ENCODE measurements around the gene TRPC4. TPM values are rescaled to one million over a fixed set of nuclear protein-coding genes. Genes with fewer than 3 reads are reported as not detected.

Gene TRPC4
- total RNA-seq, 1 experiment from 2014 or later = 0.61 TPM

GRCh38 chr13:37617173-37617572 lies 252.4 kb downstream of the TRPC4 start:
- Histone ChIP-seq H3K27me3 (replicated peaks) (no peaks in the 10 kb centered on the region), H3K27ac (peak overlapping the region; percentile 99), H3K4me3 (no peak overlapping the region), H3K4me1 (replicated peaks) (peaks cover 47% of the 10 kb centered on the region), H3K36me3 (no peaks in the 10 kb centered on the region), H3K9me3 (replicated peaks) (no peaks in the 10 kb centered on the region)
- peak; percentile 65 to 90 for DNase-seq (ENCODE audit: low read depth in 1 of 2, low spot score in 2 of 2)

GRCh38 chr13:37616131-37616530 lies 253.4 kb downstream of the TRPC4 start:
- H3K27me3 ChIP-seq (replicated peaks) = no peaks in the 10 kb centered on the region
- H3K27ac ChIP-seq = peak overlapping the region; percentile 99
- H3K4me3 ChIP-seq = no peak overlapping the region

GRCh38 chr13:37615276-37615675 lies 254.3 kb downstream of the TRPC4 start:
- peaks cover 45% of the 10 kb centered on the region for H3K4me1 ChIP-seq (replicated peaks)
- H3K4me3 ChIP-seq = no peak overlapping the region
- H3K9me3 ChIP-seq (replicated peaks) = no peaks in the 10 kb centered on the region
- H3K27ac ChIP-seq = peak overlapping the region; percentile 99
- H3K36me3 ChIP-seq = no peaks in the 10 kb centered on the region
- no peaks in the 10 kb centered on the region for H3K27me3 ChIP-seq (replicated peaks)
- DNase-seq (ENCODE audit: low read depth in 1 of 2, low spot score in 2 of 2) = peak in 1 of 2 experiments; percentile 4

More at GRCh38 chr13:37616131-37616530, 253.4 kb downstream of the TRPC4 start:
- DNase-seq (ENCODE audit: low read depth in 1 of 2, low spot score in 2 of 2) = peak in 1 of 2 experiments; percentile 42
- Histone ChIP-seq H3K4me1 (replicated peaks) (peaks cover 45% of the 10 kb centered on the region), H3K9me3 (replicated peaks) (no peaks in the 10 kb centered on the region), H3K36me3 (no peaks in the 10 kb centered on the region)

GRCh38 chr13:37613638-37614037 lies 255.9 kb downstream of the TRPC4 start:
- H3K9me3 ChIP-seq (replicated peaks) = no peaks in the 10 kb centered on the region
- H3K4me1 ChIP-seq (replicated peaks) = peaks cover 44% of the 10 kb centered on the region
- H3K4me3 ChIP-seq = no peak overlapping the region
- no peak overlapping the region for H3K27ac ChIP-seq
- no peak for DNase-seq (ENCODE audit: low read depth in 1 of 2, low spot score in 2 of 2)
- no peaks in the 10 kb centered on the region for H3K36me3 ChIP-seq
- no peaks in the 10 kb centered on the region for H3K27me3 ChIP-seq (replicated peaks)

GRCh38 chr13:37613236-37613635 lies 256.3 kb downstream of the TRPC4 start:
- peaks cover 40% of the 10 kb centered on the region for H3K4me1 ChIP-seq (replicated peaks)
- no peak for DNase-seq (ENCODE audit: low read depth in 1 of 2, low spot score in 2 of 2)
- H3K27me3 ChIP-seq (replicated peaks) = no peaks in the 10 kb centered on the region
- no peaks in the 10 kb centered on the region for H3K36me3 ChIP-seq
- H3K4me3 ChIP-seq = no peak overlapping the region
- H3K27ac ChIP-seq = no peak overlapping the region
- H3K9me3 ChIP-seq (replicated peaks) = no peaks in the 10 kb centered on the region

- Histone ChIP-seq H3K36me3 (no peaks in the 10 kb centered on the region), H3K4me1 (replicated peaks) (0 out of 2 replicates have a peak, but pooled peaks cover 6% of the 10 kb centered on the region), H3K27ac (no peak overlapping the region), H3K27me3 (replicated peaks) (no peaks in the 10 kb centered on the region), H3K9me3 (replicated peaks) (no peaks in the 10 kb centered on the region), H3K4me3 (no peak overlapping the region)
- no peak for DNase-seq (ENCODE audit: low read depth in 1 of 2, low spot score in 2 of 2)
Measured at GRCh38 chr13:37608750-37609339, 260.7 kb downstream of the TRPC4 start.

GRCh38 chr13:37602733-37603381 lies 266.7 kb downstream of the TRPC4 start:
- Histone ChIP-seq H3K36me3 (no peaks in the 10 kb centered on the region), H3K9me3 (replicated peaks) (no peaks in the 10 kb centered on the region), H3K4me3 (no peak overlapping the region), H3K27me3 (replicated peaks) (no peaks in the 10 kb centered on the region), H3K4me1 (replicated peaks) (no peaks in the 10 kb centered on the region), H3K27ac (no peak overlapping the region)
- peak in 1 of 2 experiments; percentile 13 for DNase-seq (ENCODE audit: low read depth in 1 of 2, low spot score in 2 of 2)

- no peak overlapping the region for H3K4me3 ChIP-seq
- H3K27ac ChIP-seq = no peak overlapping the region
- no peaks in the 10 kb centered on the region for H3K27me3 ChIP-seq (replicated peaks)
- no peaks in the 10 kb centered on the region for H3K4me1 ChIP-seq (replicated peaks)
- no peak for DNase-seq (ENCODE audit: low read depth in 1 of 2, low spot score in 2 of 2)
- H3K9me3 ChIP-seq (replicated peaks) = no peaks in the 10 kb centered on the region
- H3K36me3 ChIP-seq = no peaks in the 10 kb centered on the region
Measured at GRCh38 chr13:37601648-37602440, 267.7 kb downstream of the TRPC4 start.

- Histone ChIP-seq H3K9me3 (replicated peaks) (no peaks in the 10 kb centered on the region), H3K4me3 (no peak overlapping the region), H3K36me3 (no peaks in the 10 kb centered on the region), H3K27me3 (replicated peaks) (no peaks in the 10 kb centered on the region), H3K27ac (no peak overlapping the region), H3K4me1 (replicated peaks) (no peaks in the 10 kb centered on the region)
- DNase-seq (ENCODE audit: low read depth in 1 of 2, low spot score in 2 of 2) = no peak
Measured at GRCh38 chr13:37599519-37599918, 270.1 kb downstream of the TRPC4 start.

GRCh38 chr13:37598597-37598996 lies 271.0 kb downstream of the TRPC4 start, which contains the start of gene POSTN:
Gene POSTN (minus strand): TSS chr13:37598768. CDS start chr13:37598726, 42 bp downstream.
- no peak within 1 kb of the TSS for H3K4me3 ChIP-seq
- no peaks in the 10 kb centered on the region for H3K4me1 ChIP-seq (replicated peaks)
- no peaks in the 10 kb centered on the region for H3K27me3 ChIP-seq (replicated peaks)
- no peaks in the 10 kb centered on the region for H3K36me3 ChIP-seq
- DNase-seq (ENCODE audit: low read depth in 1 of 2, low spot score in 2 of 2) = no peak
- no peak within 1 kb of the TSS for H3K27ac ChIP-seq
- no peaks in the 10 kb centered on the region for H3K9me3 ChIP-seq (replicated peaks)

- Histone ChIP-seq H3K4me1 (replicated peaks) (no peaks in the 10 kb centered on the region), H3K36me3 (no peaks in the 10 kb centered on the region), H3K27me3 (replicated peaks) (no peaks in the 10 kb centered on the region), H3K4me3 (no peak overlapping the region), H3K27ac (no peak overlapping the region), H3K9me3 (replicated peaks) (no peaks in the 10 kb centered on the region)
- no peak for DNase-seq (ENCODE audit: low read depth in 1 of 2, low spot score in 2 of 2)
Measured at GRCh38 chr13:37597477-37598025, 272.0 kb downstream of the TRPC4 start.

GRCh38 chr13:37596805-37597204 lies 272.8 kb downstream of the TRPC4 start:
- Histone ChIP-seq H3K9me3 (replicated peaks) (no peaks in the 10 kb centered on the region), H3K4me3 (no peak overlapping the region), H3K27me3 (replicated peaks) (no peaks in the 10 kb centered on the region), H3K27ac (no peak overlapping the region), H3K36me3 (no peaks in the 10 kb centered on the region), H3K4me1 (replicated peaks) (no peaks in the 10 kb centered on the region)
- DNase-seq (ENCODE audit: low read depth in 1 of 2, low spot score in 2 of 2) = no peak

- Histone ChIP-seq H3K4me1 (replicated peaks) (no peaks in the 10 kb centered on the region), H3K27ac (no peak overlapping the region), H3K36me3 (no peaks in the 10 kb centered on the region)
Measured at GRCh38 chr13:37595162-37595561, 274.4 kb downstream of the TRPC4 start.

GRCh38 chr13:37594550-37594949 lies 275.0 kb downstream of the TRPC4 start:
- H3K4me3 ChIP-seq = no peak overlapping the region
- DNase-seq (ENCODE audit: low read depth in 1 of 2, low spot score in 2 of 2) = no peak
- no peaks in the 10 kb centered on the region for H3K27me3 ChIP-seq (replicated peaks)
- H3K4me1 ChIP-seq (replicated peaks) = no peaks in the 10 kb centered on the region
- H3K27ac ChIP-seq = no peak overlapping the region
- H3K36me3 ChIP-seq = no peaks in the 10 kb centered on the region
- H3K9me3 ChIP-seq (replicated peaks) = no peaks in the 10 kb centered on the region

More at GRCh38 chr13:37595162-37595561, 274.4 kb downstream of the TRPC4 start:
- H3K27me3 ChIP-seq (replicated peaks) = no peaks in the 10 kb centered on the region
- DNase-seq (ENCODE audit: low read depth in 1 of 2, low spot score in 2 of 2) = no peak
- H3K4me3 ChIP-seq = no peak overlapping the region
- no peaks in the 10 kb centered on the region for H3K9me3 ChIP-seq (replicated peaks)
